COR-L47 (cell line): ENCODE measurements around the gene ITGA6.
"Not testable (repeated sequence)": the region's sequence is repeated elsewhere in the genome, so short reads cannot be mapped to it uniquely, and the experiment has no call there.

Experiments used
- DNase-seq: peaks from one replicate; lab custom pipeline; 2025; lab: John Stamatoyannopoulos, UW

Gene ITGA6

GRCh38 chr2:172516299-172516698 lies 88.9 kb downstream of the ITGA6 start:
- DNase-seq: no peak

DNA sequence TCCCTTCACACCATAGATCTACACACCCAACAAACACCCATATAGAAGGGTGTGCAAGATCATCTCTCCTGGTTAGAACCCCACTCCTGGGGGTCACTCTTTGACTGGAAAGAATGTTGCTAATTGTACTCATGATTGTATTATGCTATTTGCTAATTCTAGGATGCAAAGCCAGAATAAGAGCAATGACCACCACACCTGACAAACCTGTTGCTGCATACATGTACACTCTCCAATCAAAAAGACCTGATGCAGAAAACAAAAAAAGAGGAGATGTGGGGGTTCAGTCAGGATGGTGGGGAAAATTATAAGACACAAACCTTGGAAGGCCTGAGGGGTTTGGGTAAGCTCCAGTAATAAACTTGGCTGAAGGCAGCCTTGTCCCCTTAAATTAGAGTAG lies 91.6 kb downstream of the ITGA6 start:
- no peak for DNase-seq

GRCh38 chr2:172525601-172526000 lies 98.2 kb downstream of the ITGA6 start:
- no peak for DNase-seq

DNA sequence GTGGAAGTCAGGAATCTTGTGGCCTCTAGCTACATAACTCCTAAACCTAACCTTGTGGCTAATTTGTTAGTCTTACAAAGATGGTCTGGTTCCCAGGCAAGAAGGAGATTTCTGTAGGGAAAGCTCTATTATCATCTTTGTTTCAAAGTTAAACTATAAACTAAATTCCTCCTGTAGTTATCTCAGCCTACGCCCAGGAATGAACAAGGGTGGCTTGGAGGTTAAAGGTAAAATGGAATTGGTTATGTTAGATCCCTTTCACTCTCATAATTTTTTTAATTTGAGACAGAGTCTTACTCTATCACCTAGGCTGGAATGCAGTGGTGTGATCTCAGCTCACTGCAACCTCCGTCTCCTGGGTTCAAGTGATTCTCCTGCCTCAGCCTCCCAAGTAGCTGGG lies 103.9 kb downstream of the ITGA6 start:
- DNase-seq: no peak

- not testable (repeated sequence) for DNase-seq
Observed at GRCh38 chr2:172532461-172532860, 105.1 kb downstream of the ITGA6 start.

GRCh38 chr2:172533687-172534086 lies 106.3 kb downstream of the ITGA6 start:
- DNase-seq: no peak

GRCh38 chr2:172535119-172535518 lies 107.7 kb downstream of the ITGA6 start:
- no peak for DNase-seq

- DNase-seq: not testable (repeated sequence)
Observed at GRCh38 chr2:172537851-172538250, 110.5 kb downstream of the ITGA6 start.

DNA sequence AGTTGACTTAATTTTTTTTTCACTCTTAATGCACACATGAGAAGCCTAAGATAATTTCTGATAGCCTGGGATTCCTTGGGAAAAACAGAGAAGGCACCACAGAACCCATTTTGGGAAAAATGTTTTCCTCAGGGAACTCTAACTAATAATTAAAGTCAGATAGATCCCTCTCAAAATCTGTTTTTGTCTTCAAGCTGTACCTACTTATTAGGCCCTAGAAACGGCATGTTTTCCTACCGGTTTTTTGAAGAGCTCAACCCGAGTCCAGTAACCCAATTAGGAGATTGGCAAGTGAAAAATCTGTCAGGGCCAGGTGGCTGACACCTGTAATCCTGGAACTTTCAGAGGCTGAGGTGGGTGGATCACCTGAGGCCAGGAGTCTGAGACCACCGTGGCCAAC lies 112.4 kb downstream of the ITGA6 start:
- DNase-seq: no peak

DNA sequence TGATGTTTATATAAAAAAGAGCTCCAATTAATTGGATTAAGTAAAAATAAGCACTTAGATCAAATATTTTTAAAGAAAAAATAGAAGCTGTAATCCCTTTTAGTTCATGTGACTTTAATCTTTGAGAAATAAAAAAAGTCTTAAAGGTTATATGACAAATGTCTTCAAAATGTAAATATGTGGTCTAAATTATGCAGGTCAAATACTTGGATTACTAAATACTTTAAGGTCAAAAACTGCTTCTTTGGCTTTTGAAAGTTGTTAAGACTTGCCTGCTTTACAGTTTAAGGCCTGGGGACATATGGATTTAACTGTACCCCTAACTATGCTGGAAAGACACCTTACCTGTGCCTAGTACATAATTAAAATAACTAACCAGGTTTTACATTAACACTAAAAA lies 113.0 kb downstream of the ITGA6 start:
- no peak for DNase-seq

GRCh38 chr2:172545408-172546075 lies 118.2 kb downstream of the ITGA6 start:
- no peak for DNase-seq

DNA sequence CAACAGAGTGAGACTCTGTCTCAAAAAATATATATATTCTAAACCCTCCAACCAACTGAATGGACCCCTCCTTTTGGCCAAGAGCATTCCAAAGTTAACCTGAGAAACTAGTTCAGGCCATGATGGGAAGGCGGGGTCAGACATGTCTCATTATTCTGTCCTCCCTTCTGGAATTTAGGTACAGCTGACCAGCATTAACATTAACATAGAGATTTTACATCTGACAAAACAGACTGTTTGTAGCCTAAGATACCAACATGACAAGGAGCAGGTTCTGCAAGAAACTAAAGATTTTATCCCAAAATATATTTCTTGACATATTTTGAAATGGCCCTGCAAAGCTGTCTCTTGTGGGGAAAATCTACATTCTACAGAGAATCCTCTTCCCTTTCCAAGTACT lies 121.7 kb downstream of the ITGA6 start:
- DNase-seq: no peak

- DNase-seq: not testable (repeated sequence)
Observed at GRCh38 chr2:172549802-172550201, 122.4 kb downstream of the ITGA6 start.

- DNase-seq: no peak
Observed at GRCh38 chr2:172550419-172550818, 123.0 kb downstream of the ITGA6 start.

DNA sequence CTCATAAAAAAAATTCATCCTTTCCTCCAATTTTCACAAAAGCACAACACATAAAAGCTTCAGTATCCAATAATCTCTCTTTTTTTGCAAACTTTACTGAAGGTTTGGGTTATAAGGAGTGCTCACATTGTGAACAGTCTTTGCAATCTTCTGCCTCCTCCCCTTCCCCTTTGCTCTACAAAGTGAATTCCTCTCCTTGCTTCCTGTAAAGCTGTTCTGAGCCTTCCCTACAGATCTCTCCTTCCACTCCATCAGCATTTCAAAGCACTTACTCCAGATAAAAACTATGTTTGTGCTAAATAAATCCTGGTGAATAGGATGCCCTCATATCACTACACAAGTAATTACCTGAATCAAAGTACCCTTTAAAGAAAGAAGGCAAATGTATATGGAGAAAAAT lies 123.9 kb downstream of the ITGA6 start:
- DNase-seq: no peak

GRCh38 chr2:172552547-172553291 lies 125.3 kb downstream of the ITGA6 start:
- DNase-seq: no peak

DNA sequence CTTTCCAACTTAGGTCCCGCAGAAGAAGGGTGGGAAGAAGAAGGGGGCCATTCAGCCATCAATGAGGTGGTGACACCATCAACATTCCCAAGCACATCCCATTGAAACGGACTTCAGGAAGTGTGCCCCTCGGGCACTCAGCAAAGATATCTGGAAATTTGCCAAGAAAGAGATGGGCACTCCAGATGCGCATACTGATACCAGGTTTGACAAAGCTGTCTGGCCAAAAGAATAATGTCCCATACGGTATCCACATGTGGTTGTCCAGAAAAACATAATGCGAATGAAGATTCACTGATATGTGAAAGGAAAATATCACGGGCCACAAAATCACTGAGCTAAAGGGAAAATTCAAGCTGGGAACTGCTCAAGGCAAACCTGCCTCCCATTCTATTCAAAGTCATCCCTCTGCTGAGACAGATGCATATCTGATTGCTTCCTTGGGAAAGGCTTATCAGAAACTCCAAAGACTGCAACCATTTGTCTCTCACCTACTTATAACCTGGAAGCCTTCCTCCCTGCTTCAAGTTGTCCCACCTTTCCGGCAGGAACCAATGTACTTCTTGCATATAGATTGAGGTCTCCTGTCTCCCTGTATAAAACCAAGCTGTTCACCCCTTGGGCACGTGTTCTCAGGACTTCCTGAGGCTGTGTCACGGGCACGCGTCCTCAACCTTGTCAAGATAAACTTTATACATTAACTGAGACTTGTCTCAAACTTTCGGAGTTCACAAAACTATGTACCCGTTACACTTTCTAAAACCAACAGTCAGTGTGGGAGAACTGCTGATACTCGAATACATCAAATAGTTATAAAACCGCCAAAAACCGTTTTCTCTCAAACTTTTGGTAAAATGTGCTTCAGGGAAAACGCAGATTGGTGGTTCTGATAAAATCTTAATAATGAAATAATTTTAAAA lies 127.2 kb downstream of the ITGA6 start:
- DNase-seq: no peak

GRCh38 chr2:172555272-172555521 lies 127.8 kb downstream of the ITGA6 start:
- DNase-seq: no peak
